Measurements from ENCODE around the gene TOGARAM2.

Gene TOGARAM2

GRCh38 chr2:29065068-29065811, 84.1 kb downstream of the TOGARAM2 start:
- Histone ChIP-seq H3K4me3 (ENCODE audit: low read depth in 1 of 2, low read length in 1 of 2) (no peak overlapping the region), H3K27ac (no peak overlapping the region), H3K27me3 (no peaks in the 10 kb centered on the region), H3K36me3 (no peaks in the 10 kb centered on the region), H3K4me1 (ENCODE audit: control insufficient read depth in 1 of 2, insufficient read depth in 1 of 2, low read depth in 1 of 2, low read length in 1 of 2) (peaks cover 14 to 15% of the 10 kb centered on the region in 2 experiments), H3K9me3 (no peaks in the 10 kb centered on the region)
- no peak for TF ChIP-seq CTCF (IDR thresholded peaks at IDR 0.05)

- no peak overlapping the region for H3K27ac ChIP-seq
- peaks cover 14 to 15% of the 10 kb centered on the region in 2 experiments for H3K4me1 ChIP-seq (ENCODE audit: control insufficient read depth in 1 of 2, insufficient read depth in 1 of 2, low read depth in 1 of 2, low read length in 1 of 2)
- no peaks in the 10 kb centered on the region for H3K27me3 ChIP-seq
- H3K36me3 ChIP-seq = no peaks in the 10 kb centered on the region
- no peaks in the 10 kb centered on the region for H3K9me3 ChIP-seq
- H3K4me3 ChIP-seq (ENCODE audit: low read depth in 1 of 2, low read length in 1 of 2) = no peak overlapping the region
- no peak for TF ChIP-seq CTCF (IDR thresholded peaks at IDR 0.05)
Measured at GRCh38 chr2:29066271-29066860, 85.3 kb downstream of the TOGARAM2 start.

- no peaks in the 10 kb centered on the region for H3K27me3 ChIP-seq
- no peak overlapping the region for H3K27ac ChIP-seq
- peaks cover 14 to 15% of the 10 kb centered on the region in 2 experiments for H3K4me1 ChIP-seq (ENCODE audit: control insufficient read depth in 1 of 2, insufficient read depth in 1 of 2, low read depth in 1 of 2, low read length in 1 of 2)
- TF ChIP-seq CTCF (IDR thresholded peaks at IDR 0.05) = no peak
- H3K9me3 ChIP-seq = no peaks in the 10 kb centered on the region
- no peak overlapping the region for H3K4me3 ChIP-seq (ENCODE audit: low read depth in 1 of 2, low read length in 1 of 2)
- no peaks in the 10 kb centered on the region for H3K36me3 ChIP-seq
Measured at GRCh38 chr2:29066997-29067605, 86.0 kb downstream of the TOGARAM2 start.

GRCh38 chr2:29068513-29068912, 87.4 kb downstream of the TOGARAM2 start:
- no peak overlapping the region for H3K27ac ChIP-seq
- TF ChIP-seq CTCF (IDR thresholded peaks at IDR 0.05) = no peak
- no peaks in the 10 kb centered on the region for H3K9me3 ChIP-seq
- H3K4me3 ChIP-seq (ENCODE audit: low read depth in 1 of 2, low read length in 1 of 2) = no peak overlapping the region
- no peaks in the 10 kb centered on the region for H3K36me3 ChIP-seq
- peaks cover 14 to 15% of the 10 kb centered on the region in 2 experiments for H3K4me1 ChIP-seq (ENCODE audit: control insufficient read depth in 1 of 2, insufficient read depth in 1 of 2, low read depth in 1 of 2, low read length in 1 of 2)
- no peaks in the 10 kb centered on the region for H3K27me3 ChIP-seq

GRCh38 chr2:29070526-29070925, 89.4 kb downstream of the TOGARAM2 start:
- Histone ChIP-seq H3K4me1 (ENCODE audit: control insufficient read depth in 1 of 2, insufficient read depth in 1 of 2, low read depth in 1 of 2, low read length in 1 of 2) (peaks cover 14 to 15% of the 10 kb centered on the region in 2 experiments), H3K4me3 (ENCODE audit: low read depth in 1 of 2, low read length in 1 of 2) (no peak overlapping the region), H3K27me3 (no peaks in the 10 kb centered on the region), H3K27ac (no peak overlapping the region), H3K36me3 (no peaks in the 10 kb centered on the region), H3K9me3 (no peaks in the 10 kb centered on the region)
- no peak for TF ChIP-seq CTCF (IDR thresholded peaks at IDR 0.05)
